NCI-H1092 (cell line): Measurements from ENCODE around the gene ATP8A1.

Source experiments
- DNase-seq: peaks from one replicate; lab custom pipeline; 2025; lab: John Stamatoyannopoulos, UW

The ATP8A1 gene

GRCh38 chr4:42364266-42365053 is 292.4 kb downstream of the ATP8A1 start:
- DNase-seq: no peak

DNA sequence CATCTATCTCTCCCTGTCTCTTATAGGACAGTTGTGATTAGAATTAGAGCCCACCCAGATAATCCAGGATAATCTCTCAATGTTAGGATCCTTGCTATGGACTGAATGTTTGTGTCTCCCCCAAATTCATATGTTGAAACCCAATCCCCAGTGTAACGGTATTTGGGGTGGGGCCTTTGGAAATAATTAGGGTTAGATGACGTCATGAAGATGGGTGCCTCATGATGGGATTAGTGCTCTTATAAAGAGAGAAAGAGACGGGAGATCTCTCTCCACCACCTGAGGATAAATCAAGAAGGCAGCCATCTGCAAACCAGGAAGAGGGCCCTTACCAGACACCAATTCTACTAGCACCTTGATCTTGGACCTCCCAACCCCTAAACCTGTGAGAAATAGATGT is 293.3 kb downstream of the ATP8A1 start:
- DNase-seq: no peak

DNA sequence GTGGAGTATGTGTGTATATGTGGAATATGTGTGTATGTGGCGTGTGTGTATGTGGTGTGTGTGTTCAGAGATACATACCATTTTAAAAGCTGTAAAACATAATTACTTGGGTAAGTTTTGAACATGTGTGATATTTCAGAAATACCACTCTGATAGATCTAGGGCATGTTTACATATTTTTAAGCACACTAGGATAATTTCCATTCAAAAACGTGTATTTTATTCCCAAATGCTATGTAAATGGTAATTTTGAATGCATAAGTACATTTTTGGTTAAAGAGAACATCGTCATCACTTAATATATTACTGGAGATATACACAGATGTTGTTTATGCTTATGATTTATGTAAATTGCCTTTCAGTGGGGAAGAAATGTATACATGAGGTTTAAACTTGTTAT is 294.3 kb downstream of the ATP8A1 start:
- DNase-seq: no peak

GRCh38 chr4:42361456-42361855 is 295.4 kb downstream of the ATP8A1 start:
- DNase-seq: no peak

GRCh38 chr4:42360256-42360669 is 296.6 kb downstream of the ATP8A1 start:
- no peak for DNase-seq

DNA sequence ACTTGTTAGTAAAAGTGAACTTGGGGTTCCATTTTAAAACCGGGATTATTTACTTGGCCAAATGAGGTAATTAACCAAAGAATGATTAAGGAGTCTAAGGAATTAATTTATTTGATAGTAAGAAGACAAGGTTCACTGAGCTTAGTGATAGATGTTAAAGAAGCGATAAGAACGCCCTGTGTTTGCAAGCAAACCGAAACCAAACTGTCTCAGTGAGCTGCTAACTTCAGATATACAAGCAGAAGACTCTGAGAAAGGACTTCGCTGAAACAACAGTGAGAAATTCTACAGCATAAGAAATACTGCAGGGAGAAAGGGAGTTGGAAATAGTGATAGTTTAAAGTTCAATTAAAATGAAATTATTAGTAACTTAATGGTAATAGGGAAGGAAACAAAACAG is 297.2 kb downstream of the ATP8A1 start:
- no peak for DNase-seq
